Stimulated activated CD4-positive, alpha-beta T cell treated with anti-CD3 and anti-CD28 coated beads, Interleukin-2, amount 100 ng/mL, for 4 hours (primary cell): ENCODE results near the gene ECM2.

Experiments
- DNase-seq: peaks from one replicate; pipeline ENCODE4 v3.0.0-alpha.2; 2020; ENCODE audit warnings: low read depth

The ECM2 gene

DNA sequence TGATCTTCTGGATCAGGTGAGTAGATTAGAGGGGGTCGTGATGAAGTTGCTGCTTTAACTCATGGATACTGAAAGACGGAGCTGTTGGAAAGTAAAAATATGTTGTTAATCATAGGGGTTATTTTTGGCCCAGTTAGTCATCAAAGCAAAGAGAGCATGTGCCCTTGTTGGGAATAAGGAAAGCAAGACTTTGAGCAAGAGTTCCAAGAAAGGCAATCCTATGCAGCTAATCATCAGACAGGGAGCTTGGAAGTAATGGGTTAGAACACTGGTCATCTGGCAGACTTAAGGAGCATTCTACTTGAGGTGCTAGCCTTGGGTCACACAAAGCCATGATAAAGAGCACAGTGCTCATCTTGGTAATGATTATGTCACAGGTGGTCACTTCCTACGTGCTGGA lies 71.8 kb downstream of the ECM2 start:
- no peak for DNase-seq

DNA sequence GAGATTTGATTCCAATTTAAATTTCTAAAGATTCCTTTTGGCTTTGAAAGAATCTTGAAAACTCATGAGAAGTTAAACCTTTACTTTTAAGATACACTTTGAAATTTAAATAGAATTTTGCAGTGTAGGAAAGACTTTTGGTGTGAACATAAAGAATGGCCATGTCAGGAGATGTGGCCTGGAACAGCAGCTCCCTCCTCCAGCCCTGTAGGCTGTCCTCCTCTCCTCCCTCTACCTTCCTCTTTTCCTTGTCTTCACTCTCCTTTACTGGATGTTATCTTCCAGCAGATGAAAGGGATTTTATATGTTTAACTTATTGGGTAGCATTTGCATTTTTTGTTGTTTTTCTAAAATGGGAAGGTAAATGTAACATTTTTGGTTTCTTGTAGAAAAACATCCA lies 72.4 kb downstream of the ECM2 start:
- no peak for DNase-seq

- DNase-seq, result no peak
These were observed 78.2 kb downstream of the ECM2 start for GRCh38 chr9:92457576-92457975.

GRCh38 chr9:92455217-92455616 lies 80.6 kb downstream of the ECM2 start:
- DNase-seq, result no peak

DNA sequence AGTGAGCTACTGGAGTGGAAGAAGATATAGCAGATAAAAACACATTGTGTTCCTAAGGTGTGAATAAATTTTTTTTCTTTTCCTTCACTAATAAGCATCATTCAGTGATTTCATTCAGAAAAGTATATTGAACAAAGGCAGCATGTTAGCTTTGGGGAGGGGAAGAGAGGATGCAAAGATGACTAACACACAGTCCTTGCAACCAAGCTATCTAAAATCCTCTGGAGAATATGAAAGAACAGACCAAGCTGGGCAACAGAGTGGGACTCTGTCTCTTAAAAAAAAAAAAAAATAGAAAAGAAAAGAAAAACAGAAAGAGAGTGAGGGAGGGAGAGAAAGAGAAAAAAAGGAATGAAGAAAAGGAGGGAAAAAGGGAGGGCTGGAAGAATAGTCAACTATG lies 89.3 kb downstream of the ECM2 start:
- DNase-seq, result no peak
